Transverse colon (tissue), 4 donors: ENCODE data around the gene STARD13.

Experiments used
- POLR2AphosphoS5 ChIP-seq, 3 donors: sonication (generic); formaldehyde crosslinking; IDR thresholded peaks; one replicate each; pipeline ENCODE4 v1.6.1; 2016; ENCODE audit warnings: antibody characterized with exemption in 3 of 3
- TF ChIP-seq, protein P1 (sequence below), 5 experiments: fragments of 200-600 bp in 3 of 5; fragments of 450-650 bp in 2 of 5; sonication (generic) in 3 of 5; IDR thresholded peaks; 1 replicate in 2 of 5; 2 replicates in 3 of 5; pipeline ENCODE4 v1.5.1; 2016 to 2017; ENCODE audit warnings: antibody characterized with exemption in 5 of 5, inconsistent platforms in 3 of 5, mild to moderate bottlenecking in 2 of 5, moderate library complexity in 1 of 5

DNA sequence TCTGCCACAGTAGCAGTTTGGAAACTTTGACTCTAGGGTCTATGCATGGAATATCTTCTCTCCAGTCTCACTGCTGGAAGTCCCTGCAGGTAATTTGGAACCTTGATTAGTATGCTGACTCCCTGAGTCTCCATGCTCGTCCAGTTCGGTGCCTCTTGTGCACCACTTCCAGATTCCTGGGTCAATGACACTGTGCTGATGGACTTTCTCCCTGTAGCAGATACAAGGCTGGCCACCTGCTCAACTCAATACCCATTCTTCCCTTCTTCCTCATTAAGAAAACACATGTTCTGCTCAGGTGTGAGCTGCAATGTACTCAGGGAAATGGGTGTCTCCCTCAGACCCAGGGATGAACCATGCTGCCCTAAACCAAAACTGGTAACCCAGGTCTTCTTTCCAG, 170.3 kb downstream of the STARD13 start:
- TF ChIP-seq, protein P1, sequence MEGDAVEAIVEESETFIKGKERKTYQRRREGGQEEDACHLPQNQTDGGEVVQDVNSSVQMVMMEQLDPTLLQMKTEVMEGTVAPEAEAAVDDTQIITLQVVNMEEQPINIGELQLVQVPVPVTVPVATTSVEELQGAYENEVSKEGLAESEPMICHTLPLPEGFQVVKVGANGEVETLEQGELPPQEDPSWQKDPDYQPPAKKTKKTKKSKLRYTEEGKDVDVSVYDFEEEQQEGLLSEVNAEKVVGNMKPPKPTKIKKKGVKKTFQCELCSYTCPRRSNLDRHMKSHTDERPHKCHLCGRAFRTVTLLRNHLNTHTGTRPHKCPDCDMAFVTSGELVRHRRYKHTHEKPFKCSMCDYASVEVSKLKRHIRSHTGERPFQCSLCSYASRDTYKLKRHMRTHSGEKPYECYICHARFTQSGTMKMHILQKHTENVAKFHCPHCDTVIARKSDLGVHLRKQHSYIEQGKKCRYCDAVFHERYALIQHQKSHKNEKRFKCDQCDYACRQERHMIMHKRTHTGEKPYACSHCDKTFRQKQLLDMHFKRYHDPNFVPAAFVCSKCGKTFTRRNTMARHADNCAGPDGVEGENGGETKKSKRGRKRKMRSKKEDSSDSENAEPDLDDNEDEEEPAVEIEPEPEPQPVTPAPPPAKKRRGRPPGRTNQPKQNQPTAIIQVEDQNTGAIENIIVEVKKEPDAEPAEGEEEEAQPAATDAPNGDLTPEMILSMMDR (IDR thresholded peaks at IDR 0.05): no peak
- TF ChIP-seq POLR2AphosphoS5 (IDR thresholded peaks at IDR 0.05): no peak
